Common myeloid progenitor, CD34-positive (primary cell): ENCODE data around the gene POLR1H. TPM values are rescaled to one million over a fixed set of nuclear protein-coding genes. Genes with fewer than 3 reads are reported as not detected.
"Not testable (repeated sequence)": the region's sequence is repeated elsewhere in the genome, so short reads cannot be mapped to it uniquely, and the experiment has no call there.

ENCODE experiments used
- CTCF ChIA-PET: fragments of 350-600 bp; sonication (Branson Sonifier 250); formaldehyde crosslinking; loops from one replicate; lab custom pipeline; 2021; ENCODE audit warnings: antibody characterized with exemption; lab: Charles Lee
- POLR2A ChIA-PET: fragments of 350-600 bp; sonication (Branson Sonifier 250); formaldehyde crosslinking; loops from one replicate; lab custom pipeline; 2021; ENCODE audit warnings: antibody characterized with exemption; lab: Charles Lee
- DNase-seq, 3 donors: peaks; one replicate each; pipeline versions ENCODE4 v3.0.0 to v3.0.0-alpha.2; 2013
- H3K27ac ChIP-seq, 2 experiments: 1 replicate in 1 of 2; 2 replicates in 1 of 2; pipeline ENCODE4 v1.7.0; 2013; ENCODE audit warnings: inconsistent platforms in 2 of 2, low read length in 2 of 2, mild to moderate bottlenecking in 2 of 2, low read depth in 1 of 2, moderate library complexity in 1 of 2; ENCODE audit not compliant: severe bottlenecking in 2 of 2, insufficient read depth in 1 of 2, poor library complexity in 1 of 2
- H3K27me3 ChIP-seq, 5 experiments: replicated peaks in 2 of 5; 1 replicate in 3 of 5; 2 replicates in 2 of 5; pipeline versions ENCODE4 v1.6.1 to v1.7.0; 2013; ENCODE audit warnings: low read length in 4 of 5, mild to moderate bottlenecking in 2 of 5, moderate library complexity in 2 of 5, inconsistent platforms in 1 of 5; ENCODE audit not compliant: insufficient read depth in 5 of 5, control insufficient read depth in 4 of 5
- H3K36me3 ChIP-seq, 4 experiments: 1 replicate in 2 of 4; 2 replicates in 2 of 4; pipeline versions ENCODE4 v1.6.1 to v1.7.0; 2013; ENCODE audit warnings: low read length in 3 of 4, control low read depth in 1 of 4, mild to moderate bottlenecking in 1 of 4; ENCODE audit not compliant: control insufficient read depth in 4 of 4, insufficient read depth in 4 of 4
- H3K4me1 ChIP-seq, 4 experiments: 1 replicate in 3 of 4; 2 replicates in 1 of 4; pipeline versions ENCODE4 v1.6.1 to v1.7.1; 2013; ENCODE audit warnings: low read length in 3 of 4, mild to moderate bottlenecking in 3 of 4, control low read depth in 1 of 4, inconsistent platforms in 1 of 4, moderate library complexity in 1 of 4; ENCODE audit not compliant: control insufficient read depth in 4 of 4, insufficient read depth in 4 of 4; ENCODE audit errors: control extremely low read depth in 1 of 4
- H3K4me3 ChIP-seq, 7 experiments: 1 replicate in 4 of 7; 2 replicates in 3 of 7; pipeline versions ENCODE4 v1.5.1 to v1.7.0; 2013; ENCODE audit warnings: mild to moderate bottlenecking in 7 of 7, low read length in 6 of 7, moderate library complexity in 6 of 7, inconsistent platforms in 2 of 7, low read depth in 2 of 7, control low read depth in 1 of 7; ENCODE audit not compliant: insufficient read depth in 4 of 7, control insufficient read depth in 1 of 7; ENCODE audit errors: extremely low read depth in 1 of 7
- H3K9me3 ChIP-seq, 5 experiments: 1 replicate in 4 of 5; 2 replicates in 1 of 5; pipeline versions ENCODE4 v1.6.1 to v1.7.1; 2013; ENCODE audit warnings: low read length in 4 of 5, mild to moderate bottlenecking in 2 of 5, inconsistent platforms in 1 of 5, low read depth in 1 of 5, moderate library complexity in 1 of 5; ENCODE audit not compliant: control insufficient read depth in 4 of 5, insufficient read depth in 2 of 5; ENCODE audit errors: control extremely low read depth in 1 of 5
- WGBS: methylation state at CpG from one replicate; pipeline ENCODE4 v1.1.5; 2013; ENCODE audit not compliant: insufficient coverage; 5-methylcytosine and 5-hydroxymethylcytosine counted together
- polyA plus RNA-seq: library from polyadenylated mRNA; unstranded; fragments of 120-200 nt; gene quantifications from one replicate; pipeline ENCODE4 v1.2.1, GENCODE V29; 2013

Gene POLR1H
- 53.8 TPM for polyA plus RNA-seq

GRCh38 chr6:30061092-30061857 lies at the start of gene POLR1H:
Gene POLR1H, plus strand, starts transcription at chr6:30061265. Its CDS starts 260 bp downstream, at chr6:30061525.
- Histone ChIP-seq H3K27me3 (no peaks in the 10 kb centered on the region), H3K4me3 (peak within 1 kb of the TSS; percentile 74 to 100 (median 95)), H3K9me3 (no peaks in the 10 kb centered on the region), H3K4me1 (peaks cover 18 to 36% (median 28%) of the 10 kb centered on the region in 4 experiments), H3K36me3 (peaks cover 8 to 32% (median 19%) of the 10 kb centered on the region in 4 experiments), H3K27ac (peak within 1 kb of the TSS; percentile 86 to 97)
- DNase-seq = peak; percentile 94 to 95 (median 95)
- under 1% methylated on average over 46 of the region's 48 CpGs for WGBS
- CTCF ChIA-PET = interaction anchor here (1.0 to 2.7 kb wide), 2 partner anchors 9 to 10 kb away, joined by 8 to 9 read pairs; no protein-coding TSS in a partner anchor
- POLR2A ChIA-PET = interaction anchor here (0.6 to 1.5 kb wide), 4 partner anchors 9 to 152 kb away, joined by 3 read pairs; partner anchors contain the start of gene TRIM26

GRCh38 chr6:30013291-30013922 lies 47.7 kb upstream of the POLR1H start:
- Histone ChIP-seq H3K9me3 (no peaks in the 10 kb centered on the region), H3K36me3 (peaks cover 0 to 6% (median 1%) of the 10 kb centered on the region in 4 experiments), H3K4me1 (no peaks in the 10 kb centered on the region), H3K4me3 (no peak overlapping the region), H3K27ac (no peak overlapping the region), H3K27me3 (peaks cover 0 to 13% (median 2%) of the 10 kb centered on the region in 5 experiments)
- DNase-seq = peak; percentile 37 to 63 (median 44)
- ChIA-PET POLR2A (no interaction called here), CTCF (interaction anchor here (0.7 to 6.6 kb wide), 19 partner anchors 10 to 360 kb away, joined by 3 to 52 read pairs (median 4); no protein-coding TSS in a partner anchor)
- WGBS = 85% methylated on average over 8 of the region's 13 CpGs

- Histone ChIP-seq H3K4me1 (no peaks in the 10 kb centered on the region), H3K9me3 (no peaks in the 10 kb centered on the region), H3K27me3 (no peaks in the 10 kb centered on the region), H3K36me3 (peaks cover 6 to 21% (median 6%) of the 10 kb centered on the region in 4 experiments), H3K27ac (no peak overlapping the region), H3K4me3 (no peak overlapping the region)
- ChIA-PET POLR2A (no interaction called here), CTCF (interaction anchor here (1.3 kb wide), 1 partner anchor 149 kb away, joined by 3 read pairs; no protein-coding TSS in a partner anchor)
- DNase-seq = no peak
- WGBS = 100% methylated on average over 2 of the region's 2 CpGs
These were observed 41.2 kb upstream of the POLR1H start for GRCh38 chr6:30019819-30020218.

GRCh38 chr6:30020626-30021025 lies 40.4 kb upstream of the POLR1H start:
- Histone ChIP-seq H3K27me3 (no peaks in the 10 kb centered on the region), H3K9me3 (no peaks in the 10 kb centered on the region), H3K36me3 (peaks cover 6 to 21% (median 6%) of the 10 kb centered on the region in 4 experiments), H3K4me1 (no peaks in the 10 kb centered on the region), H3K27ac (no peak overlapping the region), H3K4me3 (no peak overlapping the region)
- WGBS = no CpG with 5 or more reads among the region's 1 CpG
- ChIA-PET CTCF (no interaction called here), POLR2A (no interaction called here)
- DNase-seq = no peak

- no peaks in the 10 kb centered on the region for H3K4me1 ChIP-seq
- no peak for DNase-seq
- H3K27me3 ChIP-seq = no peaks in the 10 kb centered on the region
- 100% methylated on average over 1 of the region's 3 CpGs for WGBS
- POLR2A ChIA-PET = no interaction called here
- H3K36me3 ChIP-seq = peaks cover 6 to 21% (median 6%) of the 10 kb centered on the region in 4 experiments
- H3K9me3 ChIP-seq = no peaks in the 10 kb centered on the region
- H3K4me3 ChIP-seq = no peak overlapping the region
- H3K27ac ChIP-seq = no peak overlapping the region
- CTCF ChIA-PET = no interaction called here
These were observed 38.9 kb upstream of the POLR1H start for GRCh38 chr6:30022189-30022588.

GRCh38 chr6:30022712-30023111 lies 38.4 kb upstream of the POLR1H start:
- POLR2A ChIA-PET, H3K4me1 ChIP-seq, H3K4me3 ChIP-seq, H3K9me3 ChIP-seq, H3K27ac ChIP-seq, DNase-seq, H3K27me3 ChIP-seq: not testable (repeated sequence)
- H3K36me3 ChIP-seq = peaks cover 6 to 18% (median 6%) of the 10 kb centered on the region in 4 experiments
- CTCF ChIA-PET = interaction anchor here (0.9 to 1.3 kb wide), 3 partner anchors 9 to 175 kb away, joined by 3 read pairs; no protein-coding TSS in a partner anchor
